Ishikawa (cell line): Measurements from ENCODE around the gene PARVG.

Experiments used
- CEBPB ChIP-seq: IDR thresholded peaks from 2 replicates; pipeline ENCODE4 v1.6.1; 2012
- EP300 ChIP-seq: IDR thresholded peaks from 2 replicates; pipeline ENCODE4 v1.6.1; 2012; ENCODE audit warnings: borderline replicate concordance
- MAX ChIP-seq: IDR thresholded peaks from 2 replicates; pipeline ENCODE4 v1.6.1; 2012
- NFIC ChIP-seq: IDR thresholded peaks from 2 replicates; pipeline ENCODE4 v1.6.1; 2012
- RAD21 ChIP-seq: IDR thresholded peaks from 2 replicates; pipeline ENCODE4 v1.6.1; 2012; ENCODE audit warnings: low read depth
- TAF1 ChIP-seq: IDR thresholded peaks from 2 replicates; pipeline ENCODE4 v1.6.1; 2012; ENCODE audit warnings: low read depth, mild to moderate bottlenecking
- TCF12 ChIP-seq: IDR thresholded peaks from 2 replicates; pipeline ENCODE4 v1.6.1; 2012; ENCODE audit warnings: low read depth
- TF ChIP-seq, protein P1 (sequence below): IDR thresholded peaks from 2 replicates; pipeline ENCODE4 v1.6.1; 2012; ENCODE audit warnings: low read depth, mild to moderate bottlenecking

DNA sequence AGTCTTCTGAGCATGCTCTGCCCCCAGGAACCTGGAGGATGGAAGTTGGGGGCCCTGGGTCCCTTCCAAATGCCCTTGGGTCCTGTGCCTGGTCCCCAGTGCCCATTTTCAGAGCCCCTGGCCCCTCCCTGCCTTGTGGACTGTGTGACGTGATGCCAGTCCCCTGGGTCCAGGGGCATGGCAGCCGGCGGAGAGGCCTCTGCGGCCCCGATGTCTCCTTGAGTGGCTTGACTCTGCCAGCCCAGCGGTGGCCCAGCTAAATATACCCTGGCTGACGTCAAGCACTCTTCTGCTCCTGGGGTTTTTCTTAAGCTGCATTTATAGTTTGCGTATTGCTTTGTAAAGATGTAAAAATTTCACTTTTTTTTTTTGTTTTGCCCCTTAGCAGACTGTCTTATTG lies 35.2 kb upstream of the PARVG start:
- TF ChIP-seq, protein P1, sequence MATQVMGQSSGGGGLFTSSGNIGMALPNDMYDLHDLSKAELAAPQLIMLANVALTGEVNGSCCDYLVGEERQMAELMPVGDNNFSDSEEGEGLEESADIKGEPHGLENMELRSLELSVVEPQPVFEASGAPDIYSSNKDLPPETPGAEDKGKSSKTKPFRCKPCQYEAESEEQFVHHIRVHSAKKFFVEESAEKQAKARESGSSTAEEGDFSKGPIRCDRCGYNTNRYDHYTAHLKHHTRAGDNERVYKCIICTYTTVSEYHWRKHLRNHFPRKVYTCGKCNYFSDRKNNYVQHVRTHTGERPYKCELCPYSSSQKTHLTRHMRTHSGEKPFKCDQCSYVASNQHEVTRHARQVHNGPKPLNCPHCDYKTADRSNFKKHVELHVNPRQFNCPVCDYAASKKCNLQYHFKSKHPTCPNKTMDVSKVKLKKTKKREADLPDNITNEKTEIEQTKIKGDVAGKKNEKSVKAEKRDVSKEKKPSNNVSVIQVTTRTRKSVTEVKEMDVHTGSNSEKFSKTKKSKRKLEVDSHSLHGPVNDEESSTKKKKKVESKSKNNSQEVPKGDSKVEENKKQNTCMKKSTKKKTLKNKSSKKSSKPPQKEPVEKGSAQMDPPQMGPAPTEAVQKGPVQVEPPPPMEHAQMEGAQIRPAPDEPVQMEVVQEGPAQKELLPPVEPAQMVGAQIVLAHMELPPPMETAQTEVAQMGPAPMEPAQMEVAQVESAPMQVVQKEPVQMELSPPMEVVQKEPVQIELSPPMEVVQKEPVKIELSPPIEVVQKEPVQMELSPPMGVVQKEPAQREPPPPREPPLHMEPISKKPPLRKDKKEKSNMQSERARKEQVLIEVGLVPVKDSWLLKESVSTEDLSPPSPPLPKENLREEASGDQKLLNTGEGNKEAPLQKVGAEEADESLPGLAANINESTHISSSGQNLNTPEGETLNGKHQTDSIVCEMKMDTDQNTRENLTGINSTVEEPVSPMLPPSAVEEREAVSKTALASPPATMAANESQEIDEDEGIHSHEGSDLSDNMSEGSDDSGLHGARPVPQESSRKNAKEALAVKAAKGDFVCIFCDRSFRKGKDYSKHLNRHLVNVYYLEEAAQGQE: no peak
- TF ChIP-seq CEBPB (no peak), MAX (no peak), NFIC (no peak), RAD21 (no peak), TAF1 (no peak), EP300 (no peak), TCF12 (no peak)
